Neural progenitor cell (in vitro differentiated cells): ENCODE results near the gene PPTC7. TPM values are rescaled to one million over a fixed set of nuclear protein-coding genes. Genes with fewer than 3 reads are reported as not detected.
"Not testable (repeated sequence)": the region's sequence is repeated elsewhere in the genome, so short reads cannot be mapped to it uniquely, and the experiment has no call there.

Experiments used
- DNase-seq: peaks from one replicate; pipeline ENCODE4 v3.0.0-alpha.2; 2016; ENCODE audit warnings: low spot score
- H2AFZ ChIP-seq: fragments of 200-600 bp; sonication (generic); replicated peaks from 2 replicates; pipeline ENCODE4 v1.6.1; 2016; ENCODE audit warnings: antibody characterized with exemption
- H3F3A ChIP-seq: fragments of 200-600 bp; sonication (generic); 2 replicates; pipeline ENCODE4 v1.6.1; 2016; ENCODE audit warnings: antibody characterized with exemption, low read depth
- H3K27ac ChIP-seq: fragments of 200-600 bp; sonication (generic); 2 replicates; pipeline ENCODE4 v1.5.1; 2016; ENCODE audit warnings: mild to moderate bottlenecking
- H3K27me3 ChIP-seq: fragments of 200-600 bp; sonication (generic); 2 replicates; pipeline ENCODE4 v1.6.1; 2016; ENCODE audit warnings: mild to moderate bottlenecking, moderate library complexity
- H3K36me3 ChIP-seq: fragments of 200-600 bp; sonication (generic); 2 replicates; pipeline ENCODE4 v1.5.1; 2016
- H3K4me1 ChIP-seq: fragments of 200-600 bp; sonication (generic); 2 replicates; pipeline ENCODE4 v1.6.1; 2016; ENCODE audit warnings: mixed run types
- H3K4me2 ChIP-seq: fragments of 200-600 bp; sonication (generic); 2 replicates; pipeline ENCODE4 v1.6.1; 2016
- H3K4me3 ChIP-seq: fragments of 200-600 bp; sonication (generic); 2 replicates; pipeline ENCODE4 v1.5.1; 2016
- H3K79me2 ChIP-seq: fragments of 200-600 bp; sonication (generic); 2 replicates; pipeline ENCODE4 v1.6.1; 2016; ENCODE audit warnings: low read depth
- H3K9ac ChIP-seq: fragments of 200-600 bp; sonication (generic); 2 replicates; pipeline ENCODE4 v1.6.1; 2016
- H3K9me3 ChIP-seq: fragments of 200-600 bp; sonication (generic); 2 replicates; pipeline ENCODE4 v1.5.1; 2016; ENCODE audit warnings: low read depth
- H4K20me1 ChIP-seq: fragments of 200-600 bp; sonication (generic); 2 replicates; pipeline ENCODE4 v1.6.1; 2016; ENCODE audit warnings: low read depth
- H3K27ac Mint-ChIP-seq: 3 replicates; pipeline ENCODE4 v1.8.0; 2021; ENCODE audit warnings: mixed read lengths
- H3K27me3 Mint-ChIP-seq: 2 replicates; pipeline ENCODE4 v1.8.0; 2022; ENCODE audit warnings: low read depth, mild to moderate bottlenecking, inconsistent platforms, moderate library complexity, mixed read lengths; ENCODE audit not compliant: insufficient read depth
- H3K36me3 Mint-ChIP-seq: 3 replicates; pipeline ENCODE4 v1.8.0; 2021; ENCODE audit warnings: mixed read lengths
- H3K4me1 Mint-ChIP-seq: 3 replicates; pipeline ENCODE4 v1.8.0; 2021; ENCODE audit warnings: mixed read lengths
- H3K4me3 Mint-ChIP-seq: 3 replicates; pipeline ENCODE4 v1.8.0; 2021; ENCODE audit warnings: mild to moderate bottlenecking, moderate library complexity, mixed read lengths
- H3K9me3 Mint-ChIP-seq: 3 replicates; pipeline ENCODE4 v1.8.0; 2020; ENCODE audit warnings: mixed read lengths
- EZH2 ChIP-seq: fragments of 200-600 bp; sonication (generic); IDR thresholded peaks from 2 replicates; pipeline ENCODE4 v1.6.1; 2017; ENCODE audit warnings: antibody characterized with exemption, mild to moderate bottlenecking, moderate library complexity
- EZH2phosphoT487 ChIP-seq: fragments of 200-600 bp; sonication (generic); IDR thresholded peaks from 2 replicates; pipeline ENCODE4 v1.6.1; 2017; ENCODE audit warnings: antibody characterized with exemption
- total RNA-seq: library from RNA; depleted of rRNA; stranded (reverse); fragments of >200 nt; gene quantifications from 2 replicates; pipeline ENCODE4 v1.2.3, GENCODE V29; 2015; ENCODE audit warnings: low replicate concordance
- TF ChIP-seq, protein P1 (sequence below): fragments of 200-600 bp; sonication (generic); IDR thresholded peaks from 2 replicates; pipeline ENCODE4 v1.5.1; 2017; ENCODE audit warnings: antibody characterized with exemption, mild to moderate bottlenecking

The PPTC7 gene
- total RNA-seq, 1 donor from 2014 or later, result 11.2 TPM

DNA sequence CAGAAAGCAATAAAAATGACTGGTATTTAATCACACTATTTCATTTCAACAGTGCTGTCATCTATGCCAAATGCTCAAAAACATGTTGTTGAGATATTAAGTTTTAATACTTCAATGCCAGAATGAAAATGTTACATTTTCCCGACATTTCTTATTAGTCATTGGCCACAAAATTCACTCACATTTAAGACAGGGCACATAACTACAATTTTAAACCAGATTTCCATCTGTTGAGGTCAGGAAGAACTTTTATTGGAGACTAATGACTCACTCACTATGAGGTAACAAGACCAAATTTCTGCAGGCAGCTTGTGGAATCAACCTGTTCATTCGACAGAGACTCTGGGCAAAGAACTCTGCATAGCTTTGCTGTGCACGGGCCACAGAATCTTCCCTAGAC lies 36.8 kb downstream of the PPTC7 start:
- H3K4me3 ChIP-seq, result no peak overlapping the region
- H3K9me3 ChIP-seq, result no peaks in the 10 kb centered on the region
- no peaks in the 10 kb centered on the region for H4K20me1 ChIP-seq
- H3K4me3 Mint-ChIP-seq, result no peak overlapping the region
- peaks cover 2% of the 10 kb centered on the region for H3K4me1 Mint-ChIP-seq
- no peak overlapping the region for H3K9ac ChIP-seq
- H3K27ac ChIP-seq, result no peak overlapping the region
- no peaks in the 10 kb centered on the region for H3K27me3 ChIP-seq
- TF ChIP-seq EZH2phosphoT487 (no peak), EZH2 (no peak)
- TF ChIP-seq, protein P1, sequence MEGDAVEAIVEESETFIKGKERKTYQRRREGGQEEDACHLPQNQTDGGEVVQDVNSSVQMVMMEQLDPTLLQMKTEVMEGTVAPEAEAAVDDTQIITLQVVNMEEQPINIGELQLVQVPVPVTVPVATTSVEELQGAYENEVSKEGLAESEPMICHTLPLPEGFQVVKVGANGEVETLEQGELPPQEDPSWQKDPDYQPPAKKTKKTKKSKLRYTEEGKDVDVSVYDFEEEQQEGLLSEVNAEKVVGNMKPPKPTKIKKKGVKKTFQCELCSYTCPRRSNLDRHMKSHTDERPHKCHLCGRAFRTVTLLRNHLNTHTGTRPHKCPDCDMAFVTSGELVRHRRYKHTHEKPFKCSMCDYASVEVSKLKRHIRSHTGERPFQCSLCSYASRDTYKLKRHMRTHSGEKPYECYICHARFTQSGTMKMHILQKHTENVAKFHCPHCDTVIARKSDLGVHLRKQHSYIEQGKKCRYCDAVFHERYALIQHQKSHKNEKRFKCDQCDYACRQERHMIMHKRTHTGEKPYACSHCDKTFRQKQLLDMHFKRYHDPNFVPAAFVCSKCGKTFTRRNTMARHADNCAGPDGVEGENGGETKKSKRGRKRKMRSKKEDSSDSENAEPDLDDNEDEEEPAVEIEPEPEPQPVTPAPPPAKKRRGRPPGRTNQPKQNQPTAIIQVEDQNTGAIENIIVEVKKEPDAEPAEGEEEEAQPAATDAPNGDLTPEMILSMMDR, result no peak
- peaks cover 4% of the 10 kb centered on the region for H3K79me2 ChIP-seq
- H3K27ac Mint-ChIP-seq, result no peak overlapping the region
- no peak for DNase-seq
- H3K9me3 Mint-ChIP-seq, result no peaks in the 10 kb centered on the region
- peaks cover 23% of the 10 kb centered on the region for H3K36me3 Mint-ChIP-seq
- H3K4me1 ChIP-seq, result peaks cover 7% of the 10 kb centered on the region
- H3K36me3 ChIP-seq, result no peaks in the 10 kb centered on the region
- no peaks in the 10 kb centered on the region for H3F3A ChIP-seq
- no peaks in the 10 kb centered on the region for H3K27me3 Mint-ChIP-seq
- no peak overlapping the region for H3K4me2 ChIP-seq
- no peak overlapping the region for H2AFZ ChIP-seq

DNA sequence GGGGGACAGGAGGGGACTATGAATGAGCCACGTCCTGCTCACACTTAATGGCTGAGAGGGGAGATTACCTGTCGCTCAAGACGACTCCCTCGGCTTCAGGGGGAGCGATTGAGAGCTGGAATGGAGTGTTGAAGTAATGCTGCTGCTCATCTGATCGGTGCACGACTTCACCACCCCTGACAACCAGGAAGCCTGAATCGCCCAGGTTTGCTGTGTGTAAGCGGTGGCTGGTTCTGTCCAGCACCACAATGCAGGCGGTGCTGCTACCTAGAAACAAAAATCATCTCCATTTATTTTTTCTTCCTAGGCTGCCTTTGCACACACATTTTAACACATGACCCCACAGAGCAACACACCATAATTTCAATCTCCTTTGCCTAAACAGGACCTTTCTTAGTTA lies 37.3 kb downstream of the PPTC7 start:
- H3K27me3 Mint-ChIP-seq, result no peaks in the 10 kb centered on the region
- no peak overlapping the region for H3K27ac ChIP-seq

DNA sequence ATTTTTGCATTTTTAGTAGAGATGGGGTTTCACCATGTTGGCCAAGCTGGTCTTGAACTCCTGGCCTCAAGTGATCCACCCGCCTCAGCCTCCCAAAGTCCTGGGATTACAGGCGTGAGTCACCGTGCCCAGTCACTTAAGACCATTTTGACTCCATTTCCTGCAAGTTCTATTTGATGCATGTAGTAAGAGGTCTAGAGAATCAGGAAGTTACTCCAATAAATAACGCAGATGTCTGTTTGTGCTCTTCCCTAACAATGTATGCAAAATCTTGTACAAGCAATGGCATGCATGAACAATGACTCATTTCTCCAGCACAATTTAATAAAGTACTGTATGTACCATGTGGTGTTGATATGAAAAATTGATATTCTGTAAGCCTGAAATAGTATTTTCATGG lies 37.9 kb downstream of the PPTC7 start:
- not testable (repeated sequence) for H3K9ac ChIP-seq, H3K4me1 Mint-ChIP-seq, H2AFZ ChIP-seq, H3K36me3 ChIP-seq, H3K27ac Mint-ChIP-seq, H3F3A ChIP-seq, H4K20me1 ChIP-seq, H3K27ac ChIP-seq, H3K27me3 ChIP-seq, H3K27me3 Mint-ChIP-seq, H3K9me3 Mint-ChIP-seq, H3K9me3 ChIP-seq, H3K4me3 ChIP-seq, DNase-seq, H3K79me2 ChIP-seq, H3K4me2 ChIP-seq, H3K4me1 ChIP-seq
- Mint-ChIP-seq H3K4me3 (peak overlapping the region; percentile 48), H3K36me3 (peaks cover 23% of the 10 kb centered on the region)

More for the DNA sequence above, 37.3 kb downstream of the PPTC7 start:
- Histone ChIP-seq H3K4me2 (no peak overlapping the region), H3K4me1 (peaks cover 7% of the 10 kb centered on the region), H3K9me3 (no peaks in the 10 kb centered on the region), H2AFZ (no peak overlapping the region), H3K27me3 (no peaks in the 10 kb centered on the region), H3F3A (no peaks in the 10 kb centered on the region), H3K36me3 (no peaks in the 10 kb centered on the region), H3K9ac (no peak overlapping the region), H3K79me2 (peaks cover 4% of the 10 kb centered on the region), H3K4me3 (no peak overlapping the region), H4K20me1 (no peaks in the 10 kb centered on the region)
- H3K9me3 Mint-ChIP-seq, result no peaks in the 10 kb centered on the region
- TF ChIP-seq EZH2phosphoT487 (no peak), EZH2 (no peak)
- TF ChIP-seq, protein P1, result no peak
- H3K36me3 Mint-ChIP-seq, result peaks cover 23% of the 10 kb centered on the region
- peaks cover 2% of the 10 kb centered on the region for H3K4me1 Mint-ChIP-seq
- no peak overlapping the region for H3K27ac Mint-ChIP-seq
- DNase-seq, result no peak
- H3K4me3 Mint-ChIP-seq, result no peak overlapping the region

DNA sequence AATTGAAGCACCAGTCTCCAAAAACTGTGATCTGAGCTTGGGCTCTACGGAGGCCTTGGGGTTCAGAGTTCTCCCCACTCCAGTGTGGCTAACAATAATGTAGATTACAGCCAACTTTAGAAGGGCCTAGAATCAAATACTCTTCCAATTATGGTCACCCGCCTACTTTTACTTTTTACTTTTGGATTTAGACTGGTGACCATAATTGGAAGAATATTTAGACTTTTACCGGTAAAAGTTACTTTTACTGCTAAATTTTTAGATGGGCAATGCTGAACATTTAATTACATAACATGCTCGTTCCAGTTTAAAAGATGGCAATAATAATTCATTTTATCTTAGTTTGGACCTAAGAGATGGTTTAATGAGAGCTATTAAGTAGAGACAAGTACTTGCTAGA lies 39.2 kb downstream of the PPTC7 start:
- H3K79me2 ChIP-seq, result no peaks in the 10 kb centered on the region
- Mint-ChIP-seq H3K27ac (no peak overlapping the region), H3K27me3 (no peaks in the 10 kb centered on the region), H3K4me3 (no peak overlapping the region), H3K9me3 (no peaks in the 10 kb centered on the region), H3K36me3 (peaks cover 19% of the 10 kb centered on the region), H3K4me1 (no peaks in the 10 kb centered on the region)
- peaks cover 7% of the 10 kb centered on the region for H3K4me1 ChIP-seq
- no peak overlapping the region for H3K4me3 ChIP-seq
- no peak overlapping the region for H3K4me2 ChIP-seq
- no peak for DNase-seq
- H2AFZ ChIP-seq, result no peak overlapping the region
- H4K20me1 ChIP-seq, result no peaks in the 10 kb centered on the region
- no peak overlapping the region for H3K27ac ChIP-seq
- H3K9me3 ChIP-seq, result no peaks in the 10 kb centered on the region
- no peaks in the 10 kb centered on the region for H3K36me3 ChIP-seq
- H3F3A ChIP-seq, result no peaks in the 10 kb centered on the region
- no peaks in the 10 kb centered on the region for H3K27me3 ChIP-seq
- TF ChIP-seq EZH2 (no peak), EZH2phosphoT487 (no peak)
- TF ChIP-seq, protein P1, result no peak
- no peak overlapping the region for H3K9ac ChIP-seq
